ENCODE results near the gene TCF12.
"Not testable (repeated sequence)": the region's sequence is repeated elsewhere in the genome, so short reads cannot be mapped to it uniquely, and the experiment has no call there.

The TCF12 gene

GRCh38 chr15:57147621-57148020 is 229.2 kb downstream of the TCF12 start:
- no peak for DNase-seq

GRCh38 chr15:57148262-57148661 is 229.8 kb downstream of the TCF12 start:
- DNase-seq: no peak

- no peak for DNase-seq
These were observed 230.8 kb downstream of the TCF12 start for GRCh38 chr15:57149196-57149595.

- DNase-seq: no peak
These were observed 231.8 kb downstream of the TCF12 start for GRCh38 chr15:57150066-57150865.

- not testable (repeated sequence) for DNase-seq
These were observed 232.4 kb downstream of the TCF12 start for GRCh38 chr15:57150866-57151203.

GRCh38 chr15:57152133-57152532 is 233.7 kb downstream of the TCF12 start:
- DNase-seq: no peak

- DNase-seq: peak in 1 of 2 donors; percentile 14
These were observed 234.5 kb downstream of the TCF12 start for GRCh38 chr15:57152666-57153539.

GRCh38 chr15:57156210-57156884 is 237.9 kb downstream of the TCF12 start:
- no peak for DNase-seq

- no peak for DNase-seq
These were observed 240.1 kb downstream of the TCF12 start for GRCh38 chr15:57158589-57158988.

GRCh38 chr15:57158997-57159668 is 240.7 kb downstream of the TCF12 start:
- DNase-seq: no peak

- DNase-seq: no peak
These were observed 241.3 kb downstream of the TCF12 start for GRCh38 chr15:57159767-57160166.

GRCh38 chr15:57160823-57161560 is 242.5 kb downstream of the TCF12 start:
- DNase-seq: no peak

- not testable (repeated sequence) for DNase-seq
These were observed 245.8 kb downstream of the TCF12 start for GRCh38 chr15:57164251-57164650.

GRCh38 chr15:57165992-57166391 is 247.5 kb downstream of the TCF12 start:
- no peak for DNase-seq

GRCh38 chr15:57167821-57168395 is 249.5 kb downstream of the TCF12 start:
- no peak for DNase-seq

GRCh38 chr15:57169643-57170042 is 251.2 kb downstream of the TCF12 start:
- DNase-seq: no peak

GRCh38 chr15:57171426-57171825 is 253.0 kb downstream of the TCF12 start:
- no peak for DNase-seq

GRCh38 chr15:57172925-57173324 is 254.5 kb downstream of the TCF12 start:
- no peak for DNase-seq

- no peak for DNase-seq
These were observed 264.6 kb downstream of the TCF12 start for GRCh38 chr15:57183041-57183440.

GRCh38 chr15:57183614-57184344 is 265.3 kb downstream of the TCF12 start:
- no peak for DNase-seq

GRCh38 chr15:57184502-57184901 is 266.1 kb downstream of the TCF12 start:
- no peak for DNase-seq

Measured in CD4-positive, alpha-beta T cell treated with Interferon alpha-2 for 1 hour (primary cell).